Activated CD4-positive, alpha-beta memory T cell treated with anti-CD3 and anti-CD28 coated beads for 36 hours (primary cell): ENCODE data around the gene ARID3B. TPM values are rescaled to one million over a fixed set of nuclear protein-coding genes. Genes with fewer than 3 reads are reported as not detected.
"Not testable (repeated sequence)": the region's sequence is repeated elsewhere in the genome, so short reads cannot be mapped to it uniquely, and the experiment has no call there.

Experiments used
- CTCF ChIA-PET: fragments of 350-600 bp; sonication (Branson Sonifier 250); formaldehyde crosslinking; loops from one replicate; lab custom pipeline; 2021; ENCODE audit warnings: antibody characterized with exemption, inconsistent platforms; lab: Charles Lee
- POLR2A ChIA-PET: fragments of 350-600 bp; sonication (Branson Sonifier 250); formaldehyde crosslinking; loops from one replicate; lab custom pipeline; 2021; ENCODE audit warnings: antibody characterized with exemption; lab: Charles Lee
- DNase-seq: peaks from one replicate; pipeline ENCODE4 v3.0.0-alpha.2; 2020
- H3K27ac Mint-ChIP-seq: one replicate; pipeline ENCODE4 v1.8.0; 2021; ENCODE audit warnings: mixed read lengths
- H3K27me3 Mint-ChIP-seq: one replicate; pipeline ENCODE4 v1.8.0; 2021; ENCODE audit warnings: mixed read lengths
- H3K36me3 Mint-ChIP-seq: one replicate; pipeline ENCODE4 v1.8.0; 2021; ENCODE audit warnings: mixed read lengths
- H3K4me1 Mint-ChIP-seq: one replicate; pipeline ENCODE4 v1.8.0; 2021; ENCODE audit warnings: low read depth, mixed read lengths
- H3K4me3 Mint-ChIP-seq: one replicate; pipeline ENCODE4 v1.8.0; 2021; ENCODE audit warnings: mild to moderate bottlenecking, mixed read lengths
- H3K9me3 Mint-ChIP-seq: one replicate; pipeline ENCODE4 v1.8.0; 2021; ENCODE audit warnings: mixed read lengths
- intact Hi-C: fragments of 100-400 bp; cut with micrococcal nuclease; formaldehyde crosslinking; loops from one replicate; pipeline ENCODE4 v1.15.1; 2023
- total RNA-seq, 2 experiments: library from RNA; stranded (reverse); gene quantifications; one replicate each; pipeline ENCODE4 v1.2.3, GENCODE V29; 2021

Gene ARID3B
- total RNA-seq, 2 experiments from 2014 or later, result 27.3 to 28.6 TPM

GRCh38 chr15:74597146-74597705 is 56.2 kb downstream of the ARID3B start:
- H3K27me3 Mint-ChIP-seq, DNase-seq, intact Hi-C loops, H3K4me3 Mint-ChIP-seq, H3K27ac Mint-ChIP-seq, H3K9me3 Mint-ChIP-seq: not testable (repeated sequence)
- Mint-ChIP-seq H3K36me3 (peaks cover 13% of the 10 kb centered on the region), H3K4me1 (peaks cover 20% of the 10 kb centered on the region)
- ChIA-PET CTCF (interaction anchor here (1.1 to 1.6 kb wide), 2 partner anchors 24 to 51 kb away, joined by 5 to 7 read pairs; no protein-coding TSS in a partner anchor), POLR2A (interaction anchor here (0.8 to 2.8 kb wide), 2 partner anchors 18 to 44 kb away, joined by 6 to 15 read pairs; partner anchors contain the start of gene CLK3)

- DNase-seq, result peak; percentile 95
- CTCF ChIA-PET, result interaction anchor here (1.1 to 1.6 kb wide), 4 partner anchors 16 to 52 kb away, joined by 4 to 7 read pairs (median 4); no protein-coding TSS in a partner anchor
- H3K9me3 Mint-ChIP-seq, result no peaks in the 10 kb centered on the region
- POLR2A ChIA-PET, result interaction anchor here (0.8 to 2.8 kb wide), 5 partner anchors 15 to 137 kb away, joined by 3 to 15 read pairs (median 6); partner anchors contain the start of genes CLK3 and UBL7
- peak overlapping the region; percentile 96 for H3K4me3 Mint-ChIP-seq
- H3K4me1 Mint-ChIP-seq, result peaks cover 20% of the 10 kb centered on the region
- peaks cover 9% of the 10 kb centered on the region for H3K36me3 Mint-ChIP-seq
- intact Hi-C loops, result loop anchor here (1.0 kb wide), 1 partner anchor 57 kb away; the partner anchor contains the start of gene ARID3B
- no peaks in the 10 kb centered on the region for H3K27me3 Mint-ChIP-seq
- H3K27ac Mint-ChIP-seq, result peak overlapping the region; percentile 94
These were observed 57.3 kb downstream of the ARID3B start for GRCh38 chr15:74598126-74598842.

GRCh38 chr15:74599156-74599555 is 58.1 kb downstream of the ARID3B start:
- ChIA-PET CTCF (interaction anchor here (1.5 to 1.6 kb wide), 2 partner anchors 22 to 33 kb away, joined by 4 to 7 read pairs; no protein-coding TSS in a partner anchor), POLR2A (interaction anchor here (1.4 to 2.8 kb wide), 2 partner anchors 14 to 16 kb away, joined by 6 to 15 read pairs; partner anchors contain the start of gene CLK3)
- H3K36me3 Mint-ChIP-seq, result peaks cover 5% of the 10 kb centered on the region
- DNase-seq, result no peak
- peaks cover 20% of the 10 kb centered on the region for H3K4me1 Mint-ChIP-seq
- H3K9me3 Mint-ChIP-seq, result no peaks in the 10 kb centered on the region
- intact Hi-C loops, result no loop called here
- no peaks in the 10 kb centered on the region for H3K27me3 Mint-ChIP-seq
- H3K27ac Mint-ChIP-seq, result peak overlapping the region; percentile 94
- peak overlapping the region; percentile 96 for H3K4me3 Mint-ChIP-seq

- H3K4me3 Mint-ChIP-seq, result no peak overlapping the region
- peaks cover 1% of the 10 kb centered on the region for H3K36me3 Mint-ChIP-seq
- no peak overlapping the region for H3K27ac Mint-ChIP-seq
- H3K4me1 Mint-ChIP-seq, result peaks cover 14% of the 10 kb centered on the region
- intact Hi-C loops, result no loop called here
- DNase-seq, result no peak
- no peaks in the 10 kb centered on the region for H3K27me3 Mint-ChIP-seq
- POLR2A ChIA-PET, result interaction anchor here (0.7 to 2.5 kb wide), 2 partner anchors 10 to 11 kb away, joined by 3 to 8 read pairs; no protein-coding TSS in a partner anchor
- CTCF ChIA-PET, result interaction anchor here (1.6 kb wide), 1 partner anchor 18 kb away, joined by 5 read pairs; no protein-coding TSS in a partner anchor
- no peaks in the 10 kb centered on the region for H3K9me3 Mint-ChIP-seq
These were observed 62.2 kb downstream of the ARID3B start for GRCh38 chr15:74603026-74603788.

GRCh38 chr15:74603789-74604705 is 63.0 kb downstream of the ARID3B start:
- H3K27me3 Mint-ChIP-seq, result no peaks in the 10 kb centered on the region
- no peak for DNase-seq
- no peaks in the 10 kb centered on the region for H3K36me3 Mint-ChIP-seq
- no peak overlapping the region for H3K27ac Mint-ChIP-seq
- ChIA-PET CTCF (interaction anchor here (0.6 to 1.6 kb wide), 3 partner anchors 9 to 49 kb away, joined by 3 to 5 read pairs (median 5); no protein-coding TSS in a partner anchor), POLR2A (interaction anchor here (0.7 to 2.5 kb wide), 2 partner anchors 9 to 11 kb away, joined by 3 to 8 read pairs; no protein-coding TSS in a partner anchor)
- intact Hi-C loops, result no loop called here
- H3K4me1 Mint-ChIP-seq, result peaks cover 6% of the 10 kb centered on the region
- no peak overlapping the region for H3K4me3 Mint-ChIP-seq
- H3K9me3 Mint-ChIP-seq, result no peaks in the 10 kb centered on the region

- ChIA-PET CTCF (interaction anchor here (0.6 to 0.8 kb wide), 2 partner anchors 8 to 50 kb away, joined by 3 to 5 read pairs; no protein-coding TSS in a partner anchor), POLR2A (interaction anchor here (2.5 kb wide), 1 partner anchor 9 kb away, joined by 8 read pairs; no protein-coding TSS in a partner anchor)
- no peaks in the 10 kb centered on the region for H3K27me3 Mint-ChIP-seq
- intact Hi-C loops, result no loop called here
- no peak overlapping the region for H3K27ac Mint-ChIP-seq
- no peaks in the 10 kb centered on the region for H3K36me3 Mint-ChIP-seq
- no peak overlapping the region for H3K4me3 Mint-ChIP-seq
- no peaks in the 10 kb centered on the region for H3K9me3 Mint-ChIP-seq
- H3K4me1 Mint-ChIP-seq, result no peaks in the 10 kb centered on the region
- DNase-seq, result no peak
These were observed 64.2 kb downstream of the ARID3B start for GRCh38 chr15:74604983-74605794.

GRCh38 chr15:74605795-74606150 is 64.8 kb downstream of the ARID3B start:
- ChIA-PET CTCF (no interaction called here), POLR2A (no interaction called here)
- H3K27ac Mint-ChIP-seq, result no peak overlapping the region
- H3K4me3 Mint-ChIP-seq, result no peak overlapping the region
- no peaks in the 10 kb centered on the region for H3K4me1 Mint-ChIP-seq
- H3K9me3 Mint-ChIP-seq, result no peaks in the 10 kb centered on the region
- no peaks in the 10 kb centered on the region for H3K36me3 Mint-ChIP-seq
- DNase-seq, result no peak
- H3K27me3 Mint-ChIP-seq, result no peaks in the 10 kb centered on the region
- intact Hi-C loops, result no loop called here

DNA sequence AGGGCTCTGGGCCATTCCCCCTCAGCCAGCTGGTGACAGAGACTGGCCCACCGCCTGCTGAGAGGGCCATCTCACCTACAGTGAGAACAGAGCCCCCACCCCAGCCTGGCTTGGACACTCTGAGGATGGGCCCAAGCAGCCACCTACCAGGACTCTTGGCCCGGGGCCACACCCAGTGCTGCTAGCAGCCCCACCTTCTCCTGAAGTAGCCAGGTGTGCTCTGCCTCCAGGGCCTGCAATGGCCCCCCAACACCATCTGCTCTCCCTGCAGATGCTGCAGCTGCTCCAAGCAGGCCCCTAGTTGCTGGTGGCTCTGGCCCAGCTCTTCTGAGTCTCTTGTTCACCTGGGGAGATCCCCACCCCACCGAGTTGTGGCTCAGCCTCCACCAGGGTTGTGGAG is 67.8 kb downstream of the ARID3B start:
- no peak for DNase-seq
- intact Hi-C loops, result no loop called here
- no peaks in the 10 kb centered on the region for H3K36me3 Mint-ChIP-seq
- no peaks in the 10 kb centered on the region for H3K27me3 Mint-ChIP-seq
- H3K4me3 Mint-ChIP-seq, result no peak overlapping the region
- H3K9me3 Mint-ChIP-seq, result no peaks in the 10 kb centered on the region
- ChIA-PET POLR2A (no interaction called here), CTCF (interaction anchor here (0.5 kb wide), 1 partner anchor 1075 kb away, joined by 3 read pairs; no protein-coding TSS in a partner anchor)
- no peaks in the 10 kb centered on the region for H3K4me1 Mint-ChIP-seq
- H3K27ac Mint-ChIP-seq, result no peak overlapping the region

DNA sequence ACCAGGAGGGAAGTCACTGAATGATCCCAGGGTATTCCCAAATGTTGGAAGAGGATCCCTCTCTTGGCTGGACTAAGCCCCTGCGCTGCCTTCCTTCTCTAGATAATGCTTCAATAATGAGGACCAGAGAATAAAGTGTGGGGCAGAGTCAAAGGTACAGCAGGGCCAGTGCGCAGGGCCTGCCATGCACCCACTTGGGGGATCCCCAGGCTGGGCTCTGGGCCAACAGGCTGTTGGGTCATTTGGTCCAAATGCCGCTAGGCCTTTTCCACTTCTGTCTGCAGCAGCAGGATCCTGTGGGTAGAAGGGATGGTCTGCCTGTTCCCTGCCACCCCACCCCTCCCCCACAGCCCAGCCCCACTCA is 68.9 kb downstream of the ARID3B start:
- no peaks in the 10 kb centered on the region for H3K27me3 Mint-ChIP-seq
- POLR2A ChIA-PET, result no interaction called here
- CTCF ChIA-PET, result no interaction called here
- H3K9me3 Mint-ChIP-seq, result no peaks in the 10 kb centered on the region
- no peak overlapping the region for H3K4me3 Mint-ChIP-seq
- DNase-seq, result no peak
- H3K4me1 Mint-ChIP-seq, result no peaks in the 10 kb centered on the region
- intact Hi-C loops, result no loop called here
- no peak overlapping the region for H3K27ac Mint-ChIP-seq
- no peaks in the 10 kb centered on the region for H3K36me3 Mint-ChIP-seq

DNA sequence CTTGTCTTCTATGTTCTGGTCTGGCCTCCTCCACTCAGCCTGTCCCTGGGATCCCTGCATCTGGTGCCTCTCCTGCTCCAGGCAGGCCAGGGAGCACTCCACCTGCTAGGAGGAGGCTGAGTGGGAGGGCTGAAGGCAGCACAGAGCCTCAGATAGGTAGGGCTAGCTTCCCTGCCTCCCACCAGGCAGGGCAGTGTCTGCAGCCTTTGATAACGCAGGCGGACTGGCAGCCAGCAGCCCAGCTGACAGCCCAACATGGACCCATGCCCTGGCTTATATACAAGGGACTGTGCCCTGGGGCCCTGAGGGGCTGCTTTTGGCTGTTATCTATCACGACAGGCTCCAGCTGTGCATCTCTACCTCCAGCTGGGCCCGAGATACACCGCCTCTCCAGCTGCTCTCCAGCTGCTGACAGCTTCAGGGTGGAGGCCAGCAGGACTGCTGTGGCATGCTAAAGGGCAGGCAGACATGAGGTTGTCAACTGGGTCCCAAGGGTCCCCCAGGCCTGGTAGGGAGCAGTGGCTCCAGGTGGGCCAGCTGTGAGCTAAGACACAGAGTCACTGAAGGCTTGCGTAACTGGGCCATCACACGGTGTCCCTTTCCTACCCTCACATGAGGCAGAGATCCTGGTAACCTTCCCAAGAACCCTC is 69.4 kb downstream of the ARID3B start:
- H3K27me3 Mint-ChIP-seq, result no peaks in the 10 kb centered on the region
- intact Hi-C loops, result no loop called here
- DNase-seq, result no peak
- H3K36me3 Mint-ChIP-seq, result no peaks in the 10 kb centered on the region
- no peak overlapping the region for H3K27ac Mint-ChIP-seq
- ChIA-PET CTCF (interaction anchor here (1.0 to 15.5 kb wide), 2 partner anchors 11 to 23 kb away, joined by 3 to 214 read pairs; no protein-coding TSS in a partner anchor), POLR2A (no interaction called here)
- no peaks in the 10 kb centered on the region for H3K4me1 Mint-ChIP-seq
- no peak overlapping the region for H3K4me3 Mint-ChIP-seq
- H3K9me3 Mint-ChIP-seq, result no peaks in the 10 kb centered on the region
